GM06990 (cell line): ENCODE measurements around the gene GHRH.

Experiments used
- DNase-seq: peaks from one replicate; pipeline ENCODE4 v3.0.0-alpha.2; 2011; ENCODE audit not compliant: insufficient read length; ENCODE audit errors: extremely low read depth
- H3K27me3 ChIP-seq: replicated peaks from 2 replicates; pipeline ENCODE4 v1.6.0; 2011; ENCODE audit warnings: low read length; ENCODE audit not compliant: control insufficient read depth, insufficient read depth
- H3K36me3 ChIP-seq: 2 replicates; pipeline ENCODE4 v1.5.1; 2011; ENCODE audit warnings: low read length; ENCODE audit not compliant: control insufficient read depth, insufficient read depth
- H3K4me3 ChIP-seq: replicated peaks from 2 replicates; pipeline ENCODE4 v1.5.1; 2011; ENCODE audit warnings: low read depth, mild to moderate bottlenecking, control low read depth, low read length
- TF ChIP-seq, protein P1 (sequence below): IDR thresholded peaks from 2 replicates; pipeline ENCODE4 v1.5.1; 2011; ENCODE audit warnings: low read length, control low read depth, mild to moderate bottlenecking, inconsistent platforms; ENCODE audit not compliant: insufficient read depth, poor library complexity, severe bottlenecking

The GHRH gene

DNA sequence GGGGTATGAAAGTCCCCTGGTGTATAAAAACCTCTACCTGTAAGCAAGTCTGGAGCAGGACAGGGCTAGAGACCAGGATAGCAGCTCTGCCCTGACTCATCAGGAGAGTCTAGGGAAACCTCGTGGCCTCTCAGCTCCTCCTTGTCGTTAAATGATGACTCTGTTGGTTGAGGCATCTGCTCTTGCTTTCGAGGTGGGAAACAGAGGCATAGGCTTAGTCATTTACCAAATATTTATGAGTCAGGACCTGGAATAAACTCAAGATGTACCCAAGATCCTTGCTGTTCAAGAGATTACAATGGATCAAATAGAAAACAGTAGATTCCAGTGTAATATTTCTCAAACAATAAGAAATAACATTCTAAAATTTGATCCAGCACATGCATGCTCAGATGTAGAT is 33.4 kb upstream of the GHRH start:
- no peak for DNase-seq
- Histone ChIP-seq H3K4me3 (no peak overlapping the region), H3K36me3 (peaks cover 4% of the 10 kb centered on the region), H3K27me3 (no peaks in the 10 kb centered on the region)
- TF ChIP-seq, protein P1, sequence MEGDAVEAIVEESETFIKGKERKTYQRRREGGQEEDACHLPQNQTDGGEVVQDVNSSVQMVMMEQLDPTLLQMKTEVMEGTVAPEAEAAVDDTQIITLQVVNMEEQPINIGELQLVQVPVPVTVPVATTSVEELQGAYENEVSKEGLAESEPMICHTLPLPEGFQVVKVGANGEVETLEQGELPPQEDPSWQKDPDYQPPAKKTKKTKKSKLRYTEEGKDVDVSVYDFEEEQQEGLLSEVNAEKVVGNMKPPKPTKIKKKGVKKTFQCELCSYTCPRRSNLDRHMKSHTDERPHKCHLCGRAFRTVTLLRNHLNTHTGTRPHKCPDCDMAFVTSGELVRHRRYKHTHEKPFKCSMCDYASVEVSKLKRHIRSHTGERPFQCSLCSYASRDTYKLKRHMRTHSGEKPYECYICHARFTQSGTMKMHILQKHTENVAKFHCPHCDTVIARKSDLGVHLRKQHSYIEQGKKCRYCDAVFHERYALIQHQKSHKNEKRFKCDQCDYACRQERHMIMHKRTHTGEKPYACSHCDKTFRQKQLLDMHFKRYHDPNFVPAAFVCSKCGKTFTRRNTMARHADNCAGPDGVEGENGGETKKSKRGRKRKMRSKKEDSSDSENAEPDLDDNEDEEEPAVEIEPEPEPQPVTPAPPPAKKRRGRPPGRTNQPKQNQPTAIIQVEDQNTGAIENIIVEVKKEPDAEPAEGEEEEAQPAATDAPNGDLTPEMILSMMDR, result no peak

DNA sequence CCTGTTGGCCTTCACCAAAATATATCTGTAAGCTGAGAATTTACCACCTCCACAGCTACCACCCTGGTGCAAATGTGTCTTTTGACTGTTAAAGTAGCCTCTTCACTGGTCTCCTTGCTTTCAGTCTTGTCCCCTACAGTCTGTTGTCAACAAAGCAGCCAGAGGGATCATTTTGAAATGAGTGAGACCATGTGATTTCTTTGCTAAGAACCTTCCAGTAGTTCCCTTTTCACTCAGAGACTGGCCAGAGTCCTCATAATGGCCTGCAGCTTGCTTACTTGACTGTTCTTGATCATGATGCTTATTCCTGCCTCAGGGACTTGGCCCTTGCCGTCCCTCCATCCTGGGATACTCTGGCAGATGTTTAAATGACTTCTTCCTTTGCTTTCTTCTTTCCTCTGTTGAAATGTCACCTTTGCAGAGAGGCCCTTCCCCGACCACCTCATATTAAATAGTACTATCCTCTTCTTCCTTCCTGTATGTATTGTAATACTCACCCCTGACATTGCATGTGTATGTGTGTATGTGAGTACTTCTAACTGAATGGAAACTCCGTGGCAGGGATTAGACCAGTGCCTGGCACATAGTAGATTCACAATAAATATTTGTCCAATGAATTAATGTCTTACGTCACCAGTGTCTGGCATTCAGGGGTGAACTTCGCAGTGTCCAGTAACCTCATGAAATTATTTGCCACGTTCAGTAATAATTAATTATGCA is 32.8 kb upstream of the GHRH start:
- TF ChIP-seq, protein P1, result no peak
- DNase-seq, result no peak
- Histone ChIP-seq H3K36me3 (peaks cover 4% of the 10 kb centered on the region), H3K4me3 (no peak overlapping the region), H3K27me3 (no peaks in the 10 kb centered on the region)

- Histone ChIP-seq H3K36me3 (peaks cover 4% of the 10 kb centered on the region), H3K4me3 (no peak overlapping the region), H3K27me3 (no peaks in the 10 kb centered on the region)
- no peak for DNase-seq
- TF ChIP-seq, protein P1, result no peak
Observed at GRCh38 chr20:37293301-37293943, 31.8 kb upstream of the GHRH start.

DNA sequence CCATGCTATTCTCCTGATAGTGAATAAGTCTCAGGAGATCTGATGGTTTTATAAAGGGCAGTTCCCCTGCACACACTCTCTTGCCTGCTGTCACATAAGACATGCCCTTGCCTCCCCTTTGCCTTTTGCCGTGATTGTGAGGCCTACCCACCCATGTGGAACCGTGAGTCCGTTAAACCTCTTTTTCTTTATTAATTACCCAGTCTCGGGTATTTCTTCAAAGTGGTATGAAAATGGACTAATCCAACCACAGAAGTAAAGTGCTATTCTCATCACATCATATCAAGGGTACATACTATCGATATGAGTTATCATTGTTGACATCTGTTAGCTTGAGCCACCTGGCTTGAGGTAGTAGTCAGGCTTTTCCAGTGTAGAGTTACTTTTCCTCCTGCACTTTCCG is 30.1 kb upstream of the GHRH start:
- Histone ChIP-seq H3K36me3 (peaks cover 1% of the 10 kb centered on the region), H3K4me3 (0 out of 2 replicates have a peak overlapping the region, but pooled peaks have one; percentile 1), H3K27me3 (no peaks in the 10 kb centered on the region)
- TF ChIP-seq, protein P1, result no peak
- peak; percentile 74 for DNase-seq

DNA sequence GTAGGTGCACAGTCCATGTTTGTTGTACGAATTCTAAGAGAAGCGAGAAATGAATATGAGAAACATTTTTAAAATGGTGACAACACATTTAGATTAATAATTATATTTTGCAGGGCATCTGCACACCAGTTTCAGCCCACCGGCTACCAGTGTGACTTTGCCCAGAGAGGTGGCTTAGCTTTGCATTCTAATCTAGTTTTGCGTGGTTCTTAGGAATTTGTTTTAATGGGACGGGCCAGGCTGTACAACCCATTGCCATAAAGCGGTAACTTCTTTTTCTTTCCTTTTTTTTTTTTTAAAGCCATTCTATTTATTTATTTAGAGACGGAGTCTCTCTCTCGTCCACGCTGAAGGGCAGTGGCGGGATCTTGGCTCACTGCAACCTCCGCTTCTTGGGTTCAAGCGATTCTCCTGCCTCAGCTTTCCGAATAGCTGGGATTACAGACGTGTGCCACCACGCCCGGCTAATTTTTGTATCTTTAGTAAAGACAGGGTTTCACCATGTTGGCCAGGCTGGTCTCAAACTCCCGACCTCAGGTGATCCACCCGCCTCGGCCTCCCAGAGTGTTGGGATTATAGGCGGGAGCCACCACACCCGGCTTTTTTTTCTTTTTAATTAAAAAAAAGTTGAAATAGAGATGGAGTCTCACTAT is 28.7 kb upstream of the GHRH start:
- H3K4me3 ChIP-seq, result peak overlapping the region; percentile 94
- no peaks in the 10 kb centered on the region for H3K27me3 ChIP-seq
- no peak for DNase-seq
- TF ChIP-seq, protein P1, result no peak
- peaks cover 1% of the 10 kb centered on the region for H3K36me3 ChIP-seq
